ENCODE measurements around the gene NFIC.

Gene NFIC

GRCh38 chr19:3359015-3359918 lies 7.1 kb upstream of the NFIC start:
- WGBS, 2 experiments, result 2% methylated on average over 127 to 129 of the region's 129 CpGs
- Histone ChIP-seq H3K9me3 (ENCODE audit: control insufficient read depth, low read length) (no peaks in the 10 kb centered on the region), H3K4me3 (ENCODE audit: insufficient read depth, low read depth, low read length) (peak overlapping the region; percentile 31), H3K4me1 (ENCODE audit: control insufficient read depth, insufficient read depth, low read length) (peaks cover 7% of the 10 kb centered on the region), H3K27me3 (ENCODE audit: control insufficient read depth, insufficient read depth, low read length, poor library complexity, severe bottlenecking) (peaks cover 97% of the 10 kb centered on the region), H3K27ac (ENCODE audit: insufficient read depth, low read depth, low read length, poor library complexity, severe bottlenecking) (no peak overlapping the region), H3K36me3 (ENCODE audit: control insufficient read depth, insufficient read depth, low read length) (no peaks in the 10 kb centered on the region)

GRCh38 chr19:3359919-3360420 lies 6.4 kb upstream of the NFIC start:
- peak overlapping the region; percentile 31 for H3K4me3 ChIP-seq (ENCODE audit: insufficient read depth, low read depth, low read length)
- peaks cover 97% of the 10 kb centered on the region for H3K27me3 ChIP-seq (ENCODE audit: control insufficient read depth, insufficient read depth, low read length, poor library complexity, severe bottlenecking)

GRCh38 chr19:3360421-3361383 lies 5.7 kb upstream of the NFIC start:
- no peaks in the 10 kb centered on the region for H3K9me3 ChIP-seq (ENCODE audit: control insufficient read depth, low read length)
- no peak overlapping the region for H3K27ac ChIP-seq (ENCODE audit: insufficient read depth, low read depth, low read length, poor library complexity, severe bottlenecking)
- no peaks in the 10 kb centered on the region for H3K36me3 ChIP-seq (ENCODE audit: control insufficient read depth, insufficient read depth, low read length)
- peaks cover 97% of the 10 kb centered on the region for H3K27me3 ChIP-seq (ENCODE audit: control insufficient read depth, insufficient read depth, low read length, poor library complexity, severe bottlenecking)
- peaks cover 7% of the 10 kb centered on the region for H3K4me1 ChIP-seq (ENCODE audit: control insufficient read depth, insufficient read depth, low read length)
- WGBS, 2 experiments, result 3 to 4% methylated on average over 90 of the region's 90 CpGs
- H3K4me3 ChIP-seq (ENCODE audit: insufficient read depth, low read depth, low read length), result no peak overlapping the region

More at GRCh38 chr19:3359919-3360420, 6.4 kb upstream of the NFIC start:
- 1% methylated on average over 81 of the region's 81 CpGs for WGBS, 2 experiments
- H3K9me3 ChIP-seq (ENCODE audit: control insufficient read depth, low read length), result no peaks in the 10 kb centered on the region
- H3K4me1 ChIP-seq (ENCODE audit: control insufficient read depth, insufficient read depth, low read length), result peaks cover 7% of the 10 kb centered on the region
- no peaks in the 10 kb centered on the region for H3K36me3 ChIP-seq (ENCODE audit: control insufficient read depth, insufficient read depth, low read length)
- no peak overlapping the region for H3K27ac ChIP-seq (ENCODE audit: insufficient read depth, low read depth, low read length, poor library complexity, severe bottlenecking)

GRCh38 chr19:3361384-3362216 lies 4.8 kb upstream of the NFIC start:
- WGBS, 2 experiments, result 6% methylated on average over 23 to 27 of the region's 27 CpGs
- H3K4me1 ChIP-seq (ENCODE audit: control insufficient read depth, insufficient read depth, low read length), result peaks cover 7% of the 10 kb centered on the region
- H3K9me3 ChIP-seq (ENCODE audit: control insufficient read depth, low read length), result no peaks in the 10 kb centered on the region
- no peaks in the 10 kb centered on the region for H3K36me3 ChIP-seq (ENCODE audit: control insufficient read depth, insufficient read depth, low read length)
- H3K27me3 ChIP-seq (ENCODE audit: control insufficient read depth, insufficient read depth, low read length, poor library complexity, severe bottlenecking), result peaks cover 97% of the 10 kb centered on the region
- H3K4me3 ChIP-seq (ENCODE audit: insufficient read depth, low read depth, low read length), result no peak overlapping the region
- H3K27ac ChIP-seq (ENCODE audit: insufficient read depth, low read depth, low read length, poor library complexity, severe bottlenecking), result no peak overlapping the region

GRCh38 chr19:3362217-3362906 lies 4.0 kb upstream of the NFIC start:
- no peak overlapping the region for H3K4me3 ChIP-seq (ENCODE audit: insufficient read depth, low read depth, low read length)

GRCh38 chr19:3363841-3364500 lies 2.4 kb upstream of the NFIC start:
- no peak overlapping the region for H3K27ac ChIP-seq (ENCODE audit: insufficient read depth, low read depth, low read length, poor library complexity, severe bottlenecking)
- peaks cover 97% of the 10 kb centered on the region for H3K27me3 ChIP-seq (ENCODE audit: control insufficient read depth, insufficient read depth, low read length, poor library complexity, severe bottlenecking)
- H3K4me1 ChIP-seq (ENCODE audit: control insufficient read depth, insufficient read depth, low read length), result peaks cover 5% of the 10 kb centered on the region
- 15 to 16% methylated on average over 16 of the region's 16 CpGs for WGBS, 2 experiments
- no peaks in the 10 kb centered on the region for H3K9me3 ChIP-seq (ENCODE audit: control insufficient read depth, low read length)
- H3K36me3 ChIP-seq (ENCODE audit: control insufficient read depth, insufficient read depth, low read length), result no peaks in the 10 kb centered on the region
- H3K4me3 ChIP-seq (ENCODE audit: insufficient read depth, low read depth, low read length), result no peak overlapping the region

More at GRCh38 chr19:3362217-3362906, 4.0 kb upstream of the NFIC start:
- Histone ChIP-seq H3K27me3 (ENCODE audit: control insufficient read depth, insufficient read depth, low read length, poor library complexity, severe bottlenecking) (peaks cover 97% of the 10 kb centered on the region), H3K36me3 (ENCODE audit: control insufficient read depth, insufficient read depth, low read length) (no peaks in the 10 kb centered on the region), H3K9me3 (ENCODE audit: control insufficient read depth, low read length) (no peaks in the 10 kb centered on the region), H3K4me1 (ENCODE audit: control insufficient read depth, insufficient read depth, low read length) (peaks cover 9% of the 10 kb centered on the region), H3K27ac (ENCODE audit: insufficient read depth, low read depth, low read length, poor library complexity, severe bottlenecking) (no peak overlapping the region)
- WGBS, 2 experiments, result 18 to 23% methylated on average over 7 to 8 of the region's 9 CpGs

GRCh38 chr19:3364501-3364858 lies 1.9 kb upstream of the NFIC start:
- no peak overlapping the region for H3K27ac ChIP-seq (ENCODE audit: insufficient read depth, low read depth, low read length, poor library complexity, severe bottlenecking)
- no peaks in the 10 kb centered on the region for H3K9me3 ChIP-seq (ENCODE audit: control insufficient read depth, low read length)
- H3K4me1 ChIP-seq (ENCODE audit: control insufficient read depth, insufficient read depth, low read length), result peaks cover 8% of the 10 kb centered on the region
- no peaks in the 10 kb centered on the region for H3K36me3 ChIP-seq (ENCODE audit: control insufficient read depth, insufficient read depth, low read length)
- 11 to 15% methylated on average over 4 of the region's 4 CpGs for WGBS, 2 experiments
- H3K27me3 ChIP-seq (ENCODE audit: control insufficient read depth, insufficient read depth, low read length, poor library complexity, severe bottlenecking), result peaks cover 98% of the 10 kb centered on the region
- H3K4me3 ChIP-seq (ENCODE audit: insufficient read depth, low read depth, low read length), result no peak overlapping the region

GRCh38 chr19:3365093-3365835 lies 1.1 kb upstream of the NFIC start:
- Histone ChIP-seq H3K9me3 (ENCODE audit: control insufficient read depth, low read length) (no peaks in the 10 kb centered on the region), H3K27ac (ENCODE audit: insufficient read depth, low read depth, low read length, poor library complexity, severe bottlenecking) (no peak overlapping the region), H3K27me3 (ENCODE audit: control insufficient read depth, insufficient read depth, low read length, poor library complexity, severe bottlenecking) (peaks cover 100% of the 10 kb centered on the region), H3K4me3 (ENCODE audit: insufficient read depth, low read depth, low read length) (no peak overlapping the region), H3K4me1 (ENCODE audit: control insufficient read depth, insufficient read depth, low read length) (peaks cover 15% of the 10 kb centered on the region), H3K36me3 (ENCODE audit: control insufficient read depth, insufficient read depth, low read length) (no peaks in the 10 kb centered on the region)
- 6 to 7% methylated on average over 9 of the region's 9 CpGs for WGBS, 2 experiments

All from ectodermal cell (in vitro differentiated cells).